ENCODE measurements around the gene TMPRSS9.

TMPRSS9 gene

DNA sequence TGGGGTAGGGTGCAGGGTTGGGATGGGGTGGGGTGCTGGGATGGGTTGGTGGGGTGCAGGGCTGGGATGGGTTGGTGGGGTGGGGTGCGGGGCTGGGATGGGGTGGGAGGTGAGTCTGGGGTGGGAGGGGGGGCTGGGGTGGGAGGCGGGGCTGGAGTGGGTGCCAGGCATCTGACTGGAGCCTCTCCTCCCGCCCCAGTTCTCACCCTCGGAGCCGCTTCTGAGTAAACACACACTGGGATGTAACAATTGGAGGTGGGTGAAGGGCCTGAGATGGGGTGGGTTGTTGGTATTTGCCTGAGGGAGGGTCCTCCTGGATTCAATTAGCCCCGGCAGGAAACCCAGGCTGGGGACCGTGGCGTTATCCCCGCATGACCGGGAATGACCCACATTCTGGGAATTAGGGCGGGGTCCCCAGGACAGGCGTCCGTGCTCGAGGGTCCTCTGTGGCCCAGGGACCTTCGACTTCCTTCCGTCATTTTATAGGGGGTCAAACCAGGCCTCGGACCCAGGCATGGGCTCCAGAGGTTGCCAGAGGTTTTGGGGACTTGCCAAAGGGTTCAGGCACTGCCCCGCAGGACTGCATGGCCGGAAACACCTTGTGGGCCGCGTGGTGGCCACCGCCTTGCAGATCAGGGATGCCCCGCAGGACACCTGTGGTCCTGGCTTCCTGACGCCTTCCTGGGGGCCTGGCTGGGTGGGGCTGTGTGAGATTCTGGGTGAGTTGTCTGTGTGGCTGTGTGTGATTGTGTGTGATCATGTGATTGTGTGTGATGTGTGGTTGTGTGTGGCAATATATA is 1.4 kb downstream of the TMPRSS9 start:
- DNase-seq (ENCODE audit: low spot score), result no peak

DNA sequence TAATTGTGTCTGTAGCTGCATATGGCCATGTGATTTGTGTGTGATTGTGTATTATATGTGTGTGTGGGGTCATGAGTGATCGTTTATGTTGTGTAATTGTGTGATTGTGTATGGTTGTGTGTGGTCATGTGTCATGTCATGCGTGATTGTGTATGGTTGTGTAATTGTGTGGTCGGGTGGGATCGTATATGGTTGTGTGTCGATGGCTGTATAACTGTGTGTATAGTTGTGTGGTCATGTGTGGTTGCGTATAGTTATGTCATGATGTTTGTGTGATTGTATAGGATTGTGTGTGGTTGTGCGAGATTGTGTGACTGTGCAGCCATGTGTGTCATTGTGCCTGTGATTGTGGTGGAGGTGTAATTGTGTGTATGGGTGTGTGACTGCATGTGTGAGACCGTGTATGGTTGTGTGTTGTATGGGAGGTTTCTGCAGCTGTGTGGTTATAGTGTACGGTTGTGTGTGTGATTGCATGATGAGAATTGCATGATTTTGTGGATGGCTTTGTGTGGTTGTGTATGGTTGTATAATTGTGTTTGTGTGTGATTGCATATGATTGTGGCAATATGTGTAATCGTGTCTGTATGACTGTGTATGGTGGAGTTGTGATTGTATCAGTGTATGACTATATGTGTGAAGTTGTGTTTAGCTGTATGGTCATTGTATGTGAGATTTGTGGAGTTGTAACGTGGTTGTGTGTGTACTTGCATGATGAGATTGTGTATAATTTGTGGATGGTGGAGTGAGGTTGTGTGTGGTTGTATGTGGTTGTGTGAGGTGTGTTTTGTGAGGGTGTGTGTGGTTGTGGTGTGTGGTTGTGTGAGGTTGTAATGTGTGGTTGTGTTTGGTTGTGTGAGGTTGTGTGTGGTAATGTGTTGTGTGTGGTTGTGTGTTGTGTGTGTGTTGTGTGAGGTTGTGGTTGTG is 2.2 kb downstream of the TMPRSS9 start:
- DNase-seq (ENCODE audit: low spot score), result no peak

DNA sequence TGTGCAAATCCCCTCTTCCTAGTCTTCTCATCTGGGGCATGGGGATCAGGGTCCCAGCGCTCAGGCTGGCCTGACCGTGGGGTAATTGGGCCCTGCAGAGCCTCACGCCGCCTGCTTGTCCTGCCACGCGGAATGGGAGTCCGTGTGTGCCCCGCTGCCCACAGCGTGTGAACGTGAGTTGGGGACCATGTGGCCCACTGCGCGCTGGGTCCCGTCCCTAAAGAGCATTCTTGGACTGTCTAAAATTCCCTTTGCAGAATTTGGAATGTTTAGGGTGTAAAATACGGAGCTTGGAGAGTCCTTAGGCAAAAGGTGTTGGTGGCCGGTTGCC is 2.9 kb downstream of the TMPRSS9 start:
- DNase-seq (ENCODE audit: low spot score), result no peak

DNA sequence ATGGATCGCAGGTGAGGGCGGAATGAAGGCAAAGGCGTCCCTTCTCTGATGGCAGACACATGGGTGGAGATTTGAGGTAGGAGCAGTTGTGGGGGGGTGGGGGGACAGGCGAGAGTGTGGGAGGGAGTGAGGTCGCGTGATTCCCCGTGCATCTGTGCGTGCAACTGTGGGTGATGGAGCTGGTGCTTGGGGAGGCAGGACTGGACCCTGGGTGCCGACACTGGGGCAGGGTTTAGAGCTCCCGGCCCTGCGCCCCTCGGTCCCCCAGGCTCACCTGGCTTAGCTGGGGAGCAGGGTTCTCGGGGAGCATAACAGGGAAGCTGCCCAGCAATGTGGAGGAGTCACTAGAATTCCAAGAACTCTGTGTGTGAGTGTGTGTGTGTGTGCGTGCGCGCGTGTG is 3.4 kb downstream of the TMPRSS9 start:
- no peak for DNase-seq (ENCODE audit: low spot score)

DNA sequence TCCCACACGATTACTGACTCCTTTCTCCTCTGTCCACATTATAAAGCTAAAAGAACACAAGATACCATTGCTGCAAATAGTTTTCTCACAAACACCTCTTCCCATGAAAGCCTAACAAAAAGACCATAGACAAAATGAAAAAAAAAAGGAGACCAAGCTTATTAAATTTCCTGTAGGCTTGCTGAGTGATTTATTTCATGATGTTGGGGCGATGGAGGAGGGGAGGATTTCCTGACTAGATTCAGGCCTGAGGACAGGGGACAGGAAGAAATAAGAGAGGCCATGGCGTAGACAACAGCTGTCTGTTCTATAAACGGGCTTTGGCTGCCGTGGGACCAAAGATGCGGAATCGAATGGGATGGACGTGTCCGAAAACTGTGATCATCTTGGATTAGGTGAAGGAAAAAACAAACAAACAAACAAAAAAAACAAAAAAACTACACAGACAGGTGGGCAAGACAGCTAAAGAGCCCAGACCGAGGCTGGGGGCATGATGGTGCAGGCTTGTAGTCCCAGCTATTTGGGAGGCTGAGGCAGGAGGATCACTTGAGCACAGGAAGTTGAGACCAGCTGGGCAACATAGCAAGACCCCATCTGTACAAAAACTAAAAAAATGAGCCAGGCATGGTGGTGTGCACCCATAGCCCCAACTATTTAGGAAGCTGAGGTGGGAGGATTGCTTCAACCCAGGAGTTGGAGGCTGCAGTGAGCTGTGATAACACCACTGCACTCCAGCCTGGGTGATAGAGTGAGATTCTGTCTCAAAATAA is 5.3 kb downstream of the TMPRSS9 start:
- peak; percentile 43 for DNase-seq (ENCODE audit: low spot score)

DNA sequence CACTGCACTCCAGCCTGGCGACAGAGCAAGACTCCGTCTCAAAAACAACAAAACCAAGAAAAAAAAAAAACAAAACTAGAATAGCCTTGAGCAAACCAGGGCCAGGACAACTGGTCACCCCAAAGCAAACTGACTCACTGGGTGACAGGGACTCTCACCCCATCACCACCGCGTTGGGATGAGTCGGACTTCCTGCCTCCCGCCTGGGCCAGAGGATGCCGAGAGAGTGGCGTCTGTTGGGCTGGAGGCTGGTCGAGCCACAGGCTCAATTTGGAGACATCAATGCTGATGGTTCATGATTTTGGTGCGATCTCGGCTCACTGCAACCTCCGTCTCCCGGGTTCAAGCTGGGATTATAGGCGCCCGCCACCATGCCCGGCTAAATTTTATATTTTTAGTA is 11.6 kb downstream of the TMPRSS9 start:
- no peak for DNase-seq (ENCODE audit: low spot score)

DNA sequence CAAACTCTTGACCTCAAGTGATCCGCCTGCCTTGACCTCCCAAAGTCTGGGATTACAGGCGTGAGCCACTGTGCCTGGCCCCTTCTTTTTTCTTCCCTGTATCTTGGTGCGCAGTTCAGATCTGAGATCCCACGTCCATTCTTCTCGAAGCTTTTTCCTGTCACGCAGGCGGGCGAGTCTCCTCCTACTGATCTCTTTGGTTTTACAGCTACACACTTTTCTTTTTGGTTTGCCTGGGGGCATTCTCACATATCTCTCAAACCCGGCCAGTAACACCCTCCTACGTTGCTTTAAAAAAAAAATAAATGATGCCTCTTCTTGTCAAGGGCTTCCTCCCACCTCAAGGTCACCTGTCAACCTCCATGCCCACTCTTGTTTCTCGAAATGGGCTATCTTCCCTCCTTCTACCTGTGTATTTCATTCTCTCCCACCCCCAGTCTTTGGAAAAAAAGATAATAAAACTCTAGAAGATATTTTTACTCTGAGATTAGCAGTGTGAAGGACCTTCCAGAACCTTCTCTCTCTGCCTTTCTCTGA is 12.1 kb downstream of the TMPRSS9 start:
- no peak for DNase-seq (ENCODE audit: low spot score)

DNA sequence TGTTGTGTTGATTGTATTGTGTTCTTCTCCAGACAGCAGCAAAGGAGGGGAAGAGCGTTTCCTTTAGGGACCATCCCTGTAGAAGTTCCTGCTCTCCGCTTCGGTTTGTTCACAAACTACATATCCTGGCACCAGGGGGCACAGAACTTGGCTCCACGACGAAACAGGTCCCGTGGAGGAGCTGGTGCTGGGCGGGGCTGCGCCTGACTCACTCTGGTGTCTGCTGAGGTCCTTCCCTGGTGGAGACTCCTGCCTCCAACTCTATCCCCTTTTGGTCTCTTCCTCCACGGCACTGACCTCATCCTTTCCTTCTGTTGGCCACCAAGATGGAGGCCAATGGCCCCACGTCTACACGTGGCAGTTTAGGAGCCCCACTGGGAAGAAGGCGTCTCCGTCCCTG is 14.7 kb downstream of the TMPRSS9 start:
- no peak for DNase-seq (ENCODE audit: low spot score)

DNA sequence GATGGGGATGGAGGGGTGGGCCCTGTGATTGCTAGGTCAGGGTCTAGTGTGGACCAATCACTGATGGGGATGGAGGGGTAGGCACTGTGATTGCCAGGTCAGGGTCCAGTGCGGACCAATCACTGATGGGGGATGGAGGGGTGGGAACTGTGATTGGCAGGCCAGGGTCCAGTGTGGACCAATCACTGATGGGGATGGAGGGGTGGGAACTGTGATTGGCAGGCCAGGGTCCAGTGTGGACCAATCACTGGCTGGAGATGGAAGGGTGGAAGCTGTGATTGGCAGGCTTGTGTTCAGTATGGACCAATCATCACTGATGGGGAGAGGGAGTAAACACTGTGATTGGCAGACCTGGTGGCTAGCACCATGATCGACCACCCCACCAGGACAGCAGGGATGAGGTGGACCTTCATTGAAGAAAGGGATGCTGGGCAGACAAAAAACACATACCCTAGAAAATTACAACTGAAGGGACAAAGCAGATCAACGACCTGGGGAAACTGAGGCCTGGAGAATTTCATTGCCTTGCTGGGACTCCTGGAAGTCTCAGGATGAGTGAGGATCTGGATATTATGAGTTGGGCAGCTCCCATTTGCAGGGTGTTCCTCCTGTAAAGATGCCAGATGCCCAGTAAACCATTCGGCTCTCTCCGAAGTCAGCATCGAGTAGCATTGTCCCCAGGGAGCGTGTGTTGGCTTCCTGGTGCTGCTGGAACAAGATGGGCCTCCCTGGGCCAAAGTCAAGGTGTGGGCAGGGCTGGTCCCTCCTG is 15.5 kb downstream of the TMPRSS9 start:
- peak; percentile 65 for DNase-seq (ENCODE audit: low spot score)

DNA sequence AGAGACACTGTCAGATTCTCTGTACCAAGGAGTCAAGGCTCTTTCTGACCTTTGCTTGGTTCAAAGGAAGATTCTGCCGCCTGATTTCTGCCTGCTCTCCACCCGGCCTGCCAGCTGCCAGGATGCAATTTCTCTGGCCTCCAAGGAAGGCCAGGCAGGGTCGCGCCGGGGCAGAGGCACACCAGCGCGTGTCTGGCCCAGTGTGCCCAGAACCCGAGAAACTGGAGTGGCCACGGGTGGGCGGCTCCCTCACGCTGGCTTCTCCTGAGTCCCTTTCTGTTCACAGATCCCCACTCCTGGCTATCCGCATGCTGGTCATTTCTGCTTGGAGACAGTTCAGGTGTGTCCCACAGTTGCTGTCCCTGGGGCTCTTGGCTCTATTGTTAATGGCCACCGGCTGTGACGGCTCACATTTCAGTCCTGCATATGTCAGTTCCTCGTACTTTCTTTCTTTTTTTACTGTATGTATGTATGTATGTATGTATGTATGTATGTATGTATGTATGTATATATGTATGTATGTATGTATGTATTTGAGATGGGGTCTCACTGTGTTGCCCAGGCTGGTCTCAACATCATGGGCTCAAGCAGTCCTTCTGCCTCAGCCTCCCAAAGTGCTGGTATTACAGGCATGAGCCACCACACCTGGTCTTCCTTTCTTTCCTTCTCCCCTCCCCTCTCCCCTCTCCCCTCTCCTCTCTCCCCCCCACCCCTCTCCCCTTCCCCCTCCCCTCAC is 16.9 kb downstream of the TMPRSS9 start:
- no peak for DNase-seq (ENCODE audit: low spot score)

DNA sequence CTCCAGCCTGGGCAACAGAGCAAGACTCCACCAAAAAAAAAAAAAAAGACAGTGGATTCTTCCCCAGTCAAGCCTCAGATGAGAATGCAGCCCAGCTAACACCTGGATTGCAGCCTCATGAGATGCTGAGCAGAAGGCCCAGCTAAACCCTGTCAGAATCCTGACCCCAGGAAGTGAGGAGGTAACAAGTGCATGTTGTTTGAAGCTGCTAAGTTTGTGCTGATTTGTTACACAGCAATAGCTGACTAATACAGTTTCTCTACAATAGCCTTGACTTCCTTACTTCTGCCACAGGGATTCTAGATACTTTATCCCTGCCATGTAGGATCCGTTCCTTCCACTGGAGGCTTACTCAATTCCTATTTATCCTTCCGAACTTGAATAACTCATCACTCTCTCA is 20.5 kb downstream of the TMPRSS9 start:
- DNase-seq (ENCODE audit: low spot score), result no peak

DNA sequence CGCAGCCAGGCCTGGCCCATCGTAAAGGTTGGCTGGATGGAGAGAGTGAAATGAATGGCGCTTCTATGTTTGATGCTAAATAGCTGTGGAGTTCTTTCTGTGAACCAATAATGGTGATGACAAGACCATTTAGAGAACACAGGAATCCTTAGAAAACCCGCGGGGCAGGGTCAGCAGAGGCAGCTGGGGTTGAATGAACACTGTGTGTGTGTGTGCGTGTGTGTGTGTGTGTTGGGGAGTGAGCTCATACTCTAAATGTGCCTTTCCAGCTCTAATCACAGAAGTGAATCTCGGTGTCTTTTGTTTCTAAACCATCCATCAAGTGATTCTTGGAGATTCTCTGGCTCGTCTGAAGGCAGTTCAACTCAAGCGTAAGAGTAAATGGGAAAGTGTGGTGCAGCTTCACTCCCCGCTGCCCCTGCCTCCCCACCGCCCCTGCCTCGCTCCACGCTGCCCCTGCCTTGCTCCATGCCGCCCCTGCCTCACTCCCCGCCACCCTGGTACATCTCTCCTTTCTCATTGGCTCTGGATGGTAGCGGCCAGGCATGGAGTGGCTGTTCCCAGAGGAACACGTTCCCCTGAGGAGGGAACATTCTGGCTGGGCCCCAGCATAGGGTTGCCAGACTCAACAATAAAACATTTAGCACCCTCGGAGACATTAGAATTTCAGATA is 21.2 kb downstream of the TMPRSS9 start:
- DNase-seq (ENCODE audit: low spot score), result no peak

DNA sequence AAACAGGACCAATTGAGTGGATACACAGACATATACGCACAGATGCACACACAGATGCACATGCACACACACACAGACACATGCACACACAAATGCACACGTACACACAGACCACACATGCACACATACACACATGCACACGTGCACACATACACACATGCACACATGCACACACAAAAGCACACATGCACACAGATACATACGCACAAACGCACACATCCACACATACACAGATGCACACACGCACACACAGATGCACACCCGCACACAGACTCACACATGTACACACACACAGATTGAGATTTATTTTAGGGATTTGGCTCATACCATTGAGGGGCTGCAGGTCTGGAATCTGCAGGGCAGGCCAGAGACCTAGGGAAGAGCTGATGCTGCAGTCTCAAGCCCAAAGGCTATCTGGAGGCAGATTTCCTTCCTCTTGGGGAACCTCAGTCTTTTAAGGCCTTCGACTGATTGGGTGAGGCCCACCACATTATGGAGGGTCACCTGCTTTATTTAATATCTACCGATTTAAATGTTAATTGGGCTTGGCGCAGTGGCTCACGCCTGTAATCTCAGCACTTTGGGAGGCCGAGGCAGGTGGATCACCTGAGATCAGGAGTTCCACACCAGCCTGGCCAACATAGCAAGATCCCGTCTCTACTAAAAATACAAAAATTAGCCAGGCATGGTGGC is 22.6 kb downstream of the TMPRSS9 start:
- no peak for DNase-seq (ENCODE audit: low spot score)

DNA sequence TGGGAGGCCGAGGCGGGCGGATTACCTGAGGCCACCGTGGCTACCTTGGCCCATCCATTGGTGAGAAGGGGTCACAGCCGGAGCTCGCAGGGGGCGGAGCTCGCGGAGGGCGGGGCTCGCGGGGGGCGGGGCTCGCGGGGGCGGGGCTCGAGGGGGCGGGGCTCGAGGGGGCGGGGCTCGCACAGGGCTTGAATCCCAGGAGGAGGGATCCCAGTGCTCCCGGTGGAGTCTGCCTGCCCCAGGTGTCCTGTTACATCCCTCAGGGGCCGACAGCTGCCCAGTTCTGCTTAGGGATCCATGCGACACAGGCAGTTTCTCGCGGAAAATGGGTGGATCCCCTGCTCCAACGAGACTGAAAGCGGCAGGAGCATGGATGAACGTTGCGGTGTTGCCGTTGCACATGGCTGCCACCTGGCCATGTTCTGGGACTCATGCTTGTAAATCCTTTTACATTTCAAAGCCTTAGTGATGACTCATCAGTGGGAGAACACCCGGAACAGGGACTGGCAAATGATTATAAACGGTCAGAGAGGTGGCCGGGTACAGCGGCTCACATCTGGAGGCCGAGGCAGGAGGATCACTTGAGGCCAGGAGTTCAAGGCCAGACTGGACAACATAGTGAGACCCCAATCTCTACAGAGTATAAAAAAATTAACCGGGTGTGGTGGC is 25.1 kb downstream of the TMPRSS9 start:
- DNase-seq (ENCODE audit: low spot score), result peak; percentile 72

DNA sequence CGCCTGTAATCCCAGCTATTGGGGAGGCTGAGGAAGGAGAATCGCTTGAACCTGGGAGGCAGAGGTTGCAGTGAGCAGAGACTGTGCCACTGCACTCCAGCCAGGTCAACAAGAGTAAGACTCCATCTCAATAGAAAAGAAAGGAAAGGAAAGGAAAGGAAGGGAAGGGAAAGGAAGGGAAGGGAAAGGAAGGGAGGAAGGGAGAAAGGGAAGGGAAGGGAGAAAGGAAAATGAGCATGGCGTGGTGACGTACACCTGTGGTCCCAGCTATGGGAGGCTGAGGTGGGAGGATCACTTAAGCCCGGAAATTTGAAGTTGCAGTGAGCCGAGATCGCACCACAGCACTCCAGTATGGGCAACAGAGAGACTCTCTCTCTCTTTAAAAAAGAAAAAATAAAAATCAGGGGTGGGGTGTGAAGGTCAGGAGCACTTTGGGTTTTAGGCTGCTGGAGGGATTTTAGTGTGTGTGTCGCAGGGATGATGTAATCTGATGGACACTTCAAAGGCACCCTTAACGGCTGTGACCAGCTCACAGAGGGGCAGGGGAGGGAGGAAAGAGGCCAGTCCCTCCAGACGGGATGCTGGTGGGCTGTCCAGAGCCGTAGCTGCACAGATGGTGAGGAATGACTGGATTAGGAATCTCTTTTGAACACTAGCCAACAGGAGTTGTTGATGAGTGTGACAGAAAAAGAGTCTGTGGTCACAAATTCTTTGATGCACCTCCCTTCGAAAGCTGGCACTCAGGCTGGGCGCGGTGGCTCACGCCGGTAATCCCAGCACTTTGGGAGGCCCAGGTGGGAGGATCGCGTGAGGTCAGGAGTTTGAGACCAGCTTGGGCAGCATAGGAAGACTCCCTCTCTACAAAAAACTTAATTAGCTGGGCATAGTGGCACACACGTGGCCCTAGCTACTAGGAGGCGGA is 27.6 kb downstream of the TMPRSS9 start:
- DNase-seq (ENCODE audit: low spot score), result no peak

DNA sequence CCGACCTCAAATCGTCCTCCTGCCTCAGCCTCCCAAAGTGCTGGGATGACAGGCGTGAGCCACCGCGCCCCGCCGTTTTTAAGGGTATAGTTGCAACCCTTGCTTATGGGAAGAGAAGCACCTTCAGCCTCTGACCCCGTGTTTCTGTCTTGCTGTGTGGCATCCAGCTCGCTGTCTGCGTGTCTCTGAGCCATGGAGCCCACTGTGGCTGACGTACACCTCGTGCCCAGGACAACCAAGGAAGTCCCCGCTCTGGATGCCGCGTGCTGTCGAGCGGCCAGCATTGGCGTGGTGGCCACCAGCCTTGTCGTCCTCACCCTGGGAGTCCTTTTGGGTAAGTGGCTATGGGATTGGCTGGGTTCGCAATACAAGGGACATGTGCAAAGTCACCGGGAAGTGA is 29.5 kb downstream of the TMPRSS9 start:
- no peak for DNase-seq (ENCODE audit: low spot score)

DNA sequence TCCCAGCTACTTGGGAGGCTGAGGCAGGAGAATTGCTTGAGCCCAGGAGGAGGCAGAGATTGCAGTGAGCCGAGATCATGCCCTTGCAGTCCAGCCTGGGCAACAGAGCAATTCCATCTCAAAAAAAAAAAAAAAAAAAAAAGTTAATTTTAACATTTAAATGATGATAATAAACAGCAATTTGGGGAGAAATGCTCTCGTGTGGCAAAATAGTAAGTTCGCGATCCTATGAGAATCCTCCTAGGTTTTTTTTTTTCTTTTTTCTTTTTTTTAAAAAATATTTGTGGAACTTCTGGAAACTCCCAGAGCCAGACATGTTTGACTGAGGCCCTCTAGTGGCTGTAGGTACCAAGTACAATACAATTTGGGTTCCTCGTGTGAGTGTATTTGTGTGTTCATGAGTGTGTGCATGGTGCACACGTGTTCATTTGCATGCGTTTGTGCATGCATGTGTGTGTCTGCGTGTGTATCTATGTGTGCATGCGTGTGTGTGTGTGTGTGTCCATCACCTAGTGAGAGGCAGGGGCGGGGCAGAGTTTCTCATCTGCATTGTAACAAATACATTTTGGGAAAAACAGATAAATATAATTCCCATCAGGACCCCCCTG is 31.2 kb downstream of the TMPRSS9 start:
- peak; percentile 70 for DNase-seq (ENCODE audit: low spot score)

Measured in SK-N-DZ (cell line).